GM21825 (cell line): ENCODE measurements around the gene DNASE1L1.

Source experiments
- ATAC-seq: cut with Tn5 transposase; IDR thresholded peaks from one replicate; pipeline ENCODE4 v1.9.1; 2021; ENCODE audit warnings: mild to moderate bottlenecking, moderate library complexity; ENCODE audit not compliant: unreplicated experiment

DNASE1L1 gene

DNA sequence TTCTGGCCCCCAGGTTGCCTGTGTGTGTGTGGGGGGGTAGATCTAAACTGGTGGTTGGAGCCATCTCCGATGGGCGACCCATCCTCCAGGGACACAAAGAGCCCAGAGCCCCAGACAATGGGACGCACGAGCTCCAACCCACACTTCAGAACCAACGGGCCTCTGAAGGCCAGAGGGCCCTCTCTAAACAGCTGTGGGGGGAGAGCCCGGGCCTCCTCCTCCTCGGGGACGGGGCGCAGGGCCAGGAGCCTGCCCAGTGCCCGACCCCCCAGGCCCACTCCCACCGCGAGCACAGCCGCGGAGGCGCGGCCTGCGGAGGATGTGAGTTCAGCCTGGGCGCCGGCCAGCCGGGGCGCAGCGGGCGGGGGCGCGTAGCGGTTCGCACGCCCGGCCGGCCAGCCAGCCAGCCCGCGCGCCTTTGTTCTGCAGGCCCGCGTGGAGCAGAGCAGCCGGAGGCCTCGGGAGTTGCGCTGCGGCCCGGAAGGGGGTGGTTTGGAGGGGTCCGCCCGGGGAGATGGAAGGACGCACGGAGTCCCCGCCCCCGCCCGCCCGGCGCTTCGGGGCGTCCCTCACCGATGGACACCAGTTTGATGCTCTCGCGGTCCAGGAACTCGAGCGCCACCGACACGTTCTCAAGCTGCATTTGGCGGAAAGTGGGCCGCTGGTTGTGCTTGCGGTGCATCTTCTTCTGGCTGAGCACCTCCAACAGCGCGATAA is 38.6 kb downstream of the DNASE1L1 start:
- no peak for ATAC-seq

DNA sequence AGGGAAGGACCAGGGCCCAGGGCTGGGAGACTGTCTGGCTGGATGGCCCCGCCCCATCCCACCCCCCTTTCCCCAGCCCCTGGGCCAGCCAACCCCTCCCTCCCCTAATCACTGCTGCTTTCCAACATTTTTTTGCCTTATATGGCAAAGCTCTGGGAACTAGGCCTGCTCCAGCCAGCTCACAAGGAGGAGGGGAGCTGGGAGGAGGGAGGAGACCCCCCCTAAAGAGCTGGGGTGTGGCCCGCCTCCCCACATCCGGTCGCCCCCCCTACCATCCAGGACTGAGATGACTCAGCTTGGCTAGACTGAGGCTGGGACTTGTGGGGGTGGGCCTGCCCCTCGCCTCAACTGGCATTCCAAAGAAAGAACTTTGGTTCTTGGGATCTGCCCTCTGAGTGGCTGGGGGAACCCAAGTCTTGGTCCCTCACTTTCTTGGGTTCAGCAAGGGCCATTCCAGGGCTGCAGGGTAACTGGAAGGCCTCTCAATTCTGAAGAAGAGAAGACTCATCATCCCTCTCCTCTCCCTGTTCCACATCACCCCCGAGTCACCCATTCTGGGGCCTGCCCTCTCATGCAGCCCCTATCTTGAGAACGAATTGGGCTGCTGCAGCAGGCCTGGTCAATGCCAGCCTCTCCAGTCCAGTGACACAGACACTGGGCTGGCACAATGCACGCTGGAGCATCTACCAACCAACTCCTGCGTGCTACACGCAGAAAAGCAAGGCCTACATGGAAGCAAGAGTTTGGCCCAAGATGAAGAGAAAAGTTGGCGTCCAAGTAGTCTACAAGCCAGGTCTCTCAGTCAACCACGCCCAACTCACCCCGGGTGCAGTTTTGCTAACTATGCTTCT is 39.4 kb downstream of the DNASE1L1 start:
- no peak for ATAC-seq

DNA sequence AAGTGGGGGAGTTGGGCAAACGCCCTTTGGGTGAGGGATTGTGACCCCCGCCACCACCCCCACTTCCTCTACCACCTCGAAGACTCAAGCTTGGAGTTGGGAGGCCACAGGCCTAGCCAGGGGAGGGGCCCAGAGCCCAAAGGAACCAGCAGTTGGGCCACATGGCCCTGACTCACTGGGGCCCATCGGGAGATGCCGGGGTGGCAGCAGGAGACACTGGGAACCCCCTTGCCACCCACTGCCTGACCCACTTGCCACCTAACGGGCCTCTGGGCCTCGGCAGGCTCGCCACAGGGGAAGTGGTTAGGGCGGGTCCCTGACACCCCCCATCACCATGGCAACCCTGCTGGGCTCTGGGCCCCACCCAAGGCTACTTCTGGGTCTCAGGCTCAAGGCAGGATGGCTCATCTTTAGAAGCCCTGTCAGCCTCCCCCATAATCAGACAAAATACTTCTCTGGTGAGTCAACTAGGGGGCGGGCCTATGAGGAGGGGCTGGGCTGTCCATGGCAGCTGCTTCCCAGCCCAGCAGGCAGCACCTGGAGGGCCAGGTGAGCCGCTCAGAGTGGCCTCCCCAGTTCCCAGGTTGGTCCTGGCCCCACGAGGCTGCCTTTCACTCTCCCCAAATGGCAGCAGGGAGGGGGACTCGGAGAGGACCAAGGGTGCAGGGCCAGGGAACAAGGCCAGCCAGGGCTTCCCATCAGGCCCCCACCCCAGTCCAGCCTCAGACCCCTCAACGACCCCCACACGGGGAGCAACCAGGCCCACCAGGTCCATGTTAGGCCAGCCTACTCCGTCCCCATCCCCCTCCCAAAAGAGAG is 40.2 kb downstream of the DNASE1L1 start:
- ATAC-seq: peak; percentile 30

DNA sequence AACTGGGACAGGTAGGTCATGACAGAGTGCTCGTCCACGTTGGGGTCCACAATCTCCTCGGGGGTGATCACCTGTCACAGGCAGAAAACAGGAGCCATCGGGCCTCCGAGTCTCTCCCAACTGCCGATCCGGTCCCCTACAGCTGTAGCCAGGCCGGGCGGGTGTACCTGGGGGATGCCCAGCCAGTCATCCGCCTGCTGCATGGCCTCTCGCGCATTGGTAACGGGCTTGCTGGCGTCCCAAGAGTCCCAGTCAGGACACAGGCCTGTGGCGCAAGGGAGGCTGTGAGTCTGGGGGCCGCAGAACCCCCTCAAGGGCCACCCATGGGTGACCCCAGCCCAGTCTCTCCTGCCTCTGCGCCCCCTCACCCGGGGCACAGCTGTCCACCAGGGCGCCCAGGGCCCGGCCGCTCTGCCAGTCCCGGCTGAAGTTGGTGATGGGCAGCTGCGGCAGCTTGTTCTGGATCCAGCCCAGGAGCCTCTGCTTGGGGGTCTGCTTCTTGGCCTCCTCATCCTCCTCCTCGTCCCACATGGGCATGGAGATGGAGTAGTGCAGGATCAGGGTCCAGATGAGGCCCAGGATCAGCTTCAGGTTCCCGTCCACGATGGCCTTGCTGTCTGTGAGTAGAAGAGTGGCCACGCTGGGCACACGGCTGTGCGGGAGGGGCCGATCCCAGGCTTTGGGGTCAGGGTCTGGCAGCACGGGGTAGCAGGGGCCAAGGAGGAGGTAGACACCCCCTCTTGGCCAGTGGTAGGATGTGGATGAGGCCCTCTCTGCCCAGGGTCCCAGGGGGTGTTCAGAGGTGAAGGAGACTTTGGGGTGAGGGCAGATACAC is 41.4 kb downstream of the DNASE1L1 start:
- ATAC-seq: no peak

DNA sequence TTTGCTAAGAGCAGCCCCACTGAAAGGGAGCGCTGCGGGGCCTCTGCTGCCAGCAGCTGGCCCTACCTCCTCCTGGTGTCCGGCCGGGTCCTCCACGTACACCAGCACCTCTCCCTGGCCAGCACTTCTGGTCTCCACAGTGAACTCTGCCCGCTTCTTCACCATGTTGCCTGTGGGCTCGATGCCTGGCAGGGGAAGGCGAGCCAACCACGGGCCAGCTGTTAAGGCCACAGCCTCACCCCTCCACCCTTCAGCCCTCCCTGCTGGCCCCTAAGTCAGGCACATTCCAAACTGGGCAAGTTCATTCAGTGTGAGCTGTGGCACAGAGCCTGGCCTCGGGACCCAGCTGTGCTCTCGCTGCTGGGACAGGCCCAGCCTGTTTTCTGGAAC is 42.4 kb downstream of the DNASE1L1 start:
- ATAC-seq: no peak

DNA sequence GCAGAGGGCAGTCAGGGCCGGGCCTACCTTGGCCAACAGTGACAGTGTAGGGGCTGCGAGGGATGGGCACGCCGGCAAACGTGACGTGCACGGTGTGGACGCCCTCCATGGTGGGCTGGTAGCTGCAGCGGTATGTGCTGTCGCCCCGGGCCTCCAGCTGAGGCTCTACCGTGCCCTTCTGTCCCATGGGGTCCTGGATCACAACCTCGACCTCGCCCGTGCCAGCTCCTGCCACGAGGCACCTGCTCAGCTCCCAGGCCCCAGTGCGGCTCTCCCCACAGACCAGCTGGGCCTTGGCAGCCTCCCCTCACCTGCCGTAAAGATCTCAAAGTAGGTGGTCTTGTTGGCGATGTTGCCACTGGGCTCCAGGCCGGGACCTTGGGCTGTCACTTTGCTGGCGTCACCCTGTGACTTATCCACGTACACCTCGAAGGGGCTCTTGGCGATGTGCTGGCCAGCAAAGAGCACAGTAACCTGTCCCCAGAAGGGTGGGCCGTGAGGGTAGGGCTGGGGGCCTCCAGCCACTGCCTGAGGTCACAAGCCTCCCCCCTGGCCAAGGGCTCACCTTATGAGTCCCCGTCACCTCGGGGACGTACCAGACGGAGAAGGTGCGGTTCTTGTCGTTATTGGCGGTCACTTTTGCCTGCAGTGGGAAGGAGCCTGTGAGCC is 42.9 kb downstream of the DNASE1L1 start:
- no peak for ATAC-seq

- ATAC-seq: no peak
These were observed 43.9 kb downstream of the DNASE1L1 start for GRCh38 chrX:154365052-154365600.

DNA sequence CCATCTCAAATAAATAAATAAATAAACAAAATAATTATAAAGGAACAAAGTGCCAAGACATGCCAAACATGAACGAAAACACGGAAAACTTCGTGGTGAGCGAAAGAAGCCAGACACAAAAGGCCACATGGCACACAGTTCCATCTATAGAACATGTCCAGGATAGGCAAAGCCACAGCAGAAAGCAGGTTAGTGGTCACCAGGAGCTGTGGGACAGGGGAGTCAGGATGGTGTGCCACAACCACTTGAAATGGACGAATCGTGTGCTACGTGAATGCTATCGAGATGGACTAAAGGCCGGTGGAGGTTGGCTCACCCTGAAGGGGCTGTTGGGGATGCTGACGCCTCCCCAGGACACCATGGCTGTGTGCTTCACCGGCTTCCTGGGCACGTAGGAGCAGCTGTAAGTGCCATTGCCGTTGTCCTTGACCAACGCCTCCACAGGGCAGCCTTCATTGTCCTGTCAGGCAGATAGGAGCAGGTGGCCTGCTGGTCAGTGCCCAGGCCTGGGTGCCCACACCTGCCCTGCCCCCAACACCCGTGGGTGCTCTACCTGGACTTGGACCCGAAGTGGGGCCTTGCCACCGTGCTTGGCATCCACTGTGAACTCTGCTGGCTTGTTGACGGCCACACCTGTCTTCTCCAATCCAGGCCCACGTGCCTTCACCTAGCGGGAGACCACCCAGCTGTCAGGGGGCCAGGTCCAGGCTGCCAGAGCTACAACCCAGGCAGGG is 45.2 kb downstream of the DNASE1L1 start:
- ATAC-seq: no peak

DNA sequence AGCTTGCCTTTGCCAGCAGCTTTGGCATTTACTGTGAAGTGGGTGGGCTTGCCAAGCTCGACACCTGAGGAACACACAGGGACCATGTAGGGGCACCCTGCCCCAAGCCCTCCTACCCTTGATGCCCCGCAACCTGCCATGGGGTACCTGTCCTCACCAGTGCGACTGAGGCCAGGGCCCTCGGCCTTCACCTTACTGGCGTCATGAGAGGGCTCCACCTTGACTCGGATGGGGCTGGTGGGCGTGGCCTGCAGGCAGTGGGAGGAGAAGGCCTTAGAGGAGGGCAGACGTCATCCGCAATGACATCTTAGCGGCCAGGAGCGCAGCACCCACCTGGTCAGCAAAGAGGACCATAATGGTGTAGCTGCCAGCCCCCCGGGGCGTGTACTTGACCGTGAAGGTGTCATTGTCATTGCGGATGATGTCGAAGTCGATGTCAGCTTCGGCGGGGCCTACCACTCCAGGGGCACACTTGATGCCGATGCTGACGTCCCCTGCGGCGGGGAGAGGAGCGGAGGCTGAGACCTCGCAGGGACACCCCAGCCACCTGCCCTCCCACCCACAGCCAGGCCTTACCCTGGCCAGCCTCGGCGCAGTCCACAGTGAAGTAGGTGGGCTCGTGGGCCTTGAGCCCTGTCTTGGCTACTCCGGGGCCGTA is 46.8 kb downstream of the DNASE1L1 start:
- no peak for ATAC-seq

DNA sequence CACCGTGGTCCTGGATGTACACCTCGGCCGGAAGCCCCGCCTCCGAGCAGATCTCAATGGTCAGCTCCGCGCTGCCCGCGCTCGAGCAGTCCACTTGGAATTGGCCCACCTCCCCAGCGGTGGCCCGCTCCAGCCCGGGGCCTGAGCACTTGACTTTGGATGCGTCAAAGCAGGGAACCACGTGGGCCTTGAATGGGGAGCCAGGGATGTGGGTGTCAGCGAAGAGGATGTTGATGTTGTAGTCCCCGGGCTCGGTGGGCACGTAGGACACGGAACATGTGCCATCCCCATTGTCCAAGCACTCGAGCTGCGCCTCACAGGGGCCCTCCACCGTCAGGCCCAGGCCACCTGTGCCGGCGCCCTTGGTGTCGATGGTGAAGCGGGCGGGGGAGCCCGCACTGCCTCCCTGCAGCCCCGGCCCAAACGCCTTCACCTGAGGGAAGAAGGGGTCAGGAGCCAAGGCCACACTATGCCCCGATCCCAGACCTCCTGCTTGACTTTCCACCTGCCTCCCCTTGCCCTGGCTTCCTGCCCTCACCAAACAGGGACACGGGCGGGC is 48.8 kb downstream of the DNASE1L1 start:
- ATAC-seq: no peak

DNA sequence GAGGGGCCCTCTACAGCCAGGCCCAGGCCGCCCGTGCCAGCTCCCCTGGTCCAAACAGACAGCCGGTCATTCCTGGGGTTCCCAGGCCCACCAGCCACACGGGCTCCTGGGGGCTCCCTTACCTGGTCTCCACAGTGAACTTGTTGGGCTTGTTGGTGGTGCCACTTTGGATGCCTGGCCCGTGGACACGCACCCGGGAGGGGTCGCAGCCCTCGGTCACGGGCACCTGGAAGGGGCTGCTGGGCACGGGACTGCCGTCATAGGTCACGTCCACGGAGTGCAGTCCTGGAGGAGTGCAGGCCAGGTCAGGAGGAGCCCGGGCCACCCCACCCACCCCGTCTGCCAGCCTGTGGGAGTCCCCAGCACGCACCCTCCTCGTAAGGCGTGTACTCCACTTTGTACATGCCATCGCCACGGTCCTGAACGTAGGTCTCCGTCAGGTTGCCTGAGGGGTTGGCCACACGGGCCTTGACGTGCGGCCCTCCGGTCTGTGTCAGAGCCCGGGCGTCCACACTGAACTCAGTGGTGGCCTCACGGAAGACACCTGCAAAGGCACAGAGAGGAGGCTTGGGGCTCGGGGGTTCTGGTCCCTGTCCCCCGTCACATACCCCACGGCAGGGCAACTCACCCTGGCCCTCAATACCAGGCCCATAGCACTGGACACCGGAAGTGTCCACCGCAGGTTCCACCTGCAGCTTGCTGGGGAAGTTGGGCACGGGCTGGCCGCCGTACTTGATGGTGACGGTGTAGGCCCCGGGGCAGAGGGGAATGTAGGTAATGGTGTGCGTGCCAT is 49.5 kb downstream of the DNASE1L1 start:
- no peak for ATAC-seq

DNA sequence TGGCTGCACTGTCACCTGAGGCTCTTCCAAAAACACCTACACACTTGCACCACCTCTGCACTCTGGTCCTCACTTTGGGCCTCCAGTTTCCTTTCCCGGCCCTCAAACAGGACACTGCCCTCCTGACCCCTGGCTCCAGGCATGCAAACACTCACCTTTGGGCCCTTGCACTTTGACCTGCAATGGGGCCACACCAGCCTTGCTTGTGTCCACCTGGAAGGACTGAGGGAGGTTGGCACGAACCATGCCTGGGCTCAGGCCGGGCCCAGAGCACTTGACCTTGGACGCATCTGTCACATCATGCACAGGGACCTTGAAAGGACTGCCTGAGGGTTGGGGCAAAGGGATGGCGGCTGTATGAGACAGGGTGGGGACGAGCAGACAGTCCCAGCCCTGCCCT is 50.2 kb downstream of the DNASE1L1 start:
- no peak for ATAC-seq

DNA sequence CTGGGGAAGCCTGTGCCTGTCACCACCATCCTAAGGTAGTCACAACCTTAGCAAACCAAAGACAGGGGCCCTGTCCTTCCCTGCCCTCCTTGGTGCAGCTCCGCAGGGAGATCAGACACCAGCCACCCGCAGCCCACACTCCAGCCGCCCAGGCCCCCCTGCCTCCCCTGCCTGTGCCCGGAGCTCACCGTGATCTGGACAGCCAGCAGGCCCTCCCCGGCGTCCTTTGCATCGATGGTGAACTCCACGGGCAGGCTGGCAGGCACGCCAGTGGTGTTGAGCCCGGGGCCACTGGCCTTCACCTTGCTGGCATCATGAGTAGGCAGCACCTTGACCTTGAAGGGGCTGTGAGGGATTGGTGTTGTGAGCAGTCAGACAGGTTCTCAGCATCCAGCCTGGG is 51.0 kb downstream of the DNASE1L1 start:
- no peak for ATAC-seq

GRCh38 chrX:154357205-154357604 is 51.8 kb downstream of the DNASE1L1 start:
- no peak for ATAC-seq

DNA sequence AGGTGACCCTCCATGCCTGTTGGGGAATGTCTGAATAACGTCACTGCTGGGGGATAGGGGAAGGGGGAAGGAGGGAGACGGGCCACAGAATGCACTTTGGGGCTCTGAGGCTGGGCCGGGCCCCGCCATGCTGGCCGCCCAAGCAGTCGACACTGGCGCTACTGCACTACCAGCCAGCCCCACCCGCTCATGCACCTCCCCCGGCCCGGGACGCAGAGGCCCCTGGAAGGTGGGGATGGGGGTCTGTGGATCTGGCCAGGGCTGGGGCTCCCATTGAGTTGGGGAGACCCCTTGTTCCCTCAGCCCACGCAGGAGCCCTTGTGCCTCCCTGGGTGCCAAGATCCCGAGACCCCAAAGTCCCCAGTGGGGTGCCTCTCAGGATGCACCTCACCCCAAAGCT is 52.5 kb downstream of the DNASE1L1 start:
- ATAC-seq: no peak

- ATAC-seq: no peak
These were observed 53.3 kb downstream of the DNASE1L1 start for GRCh38 chrX:154355776-154356140.

- ATAC-seq: no peak
These were observed 53.8 kb downstream of the DNASE1L1 start for GRCh38 chrX:154355094-154355775.
